Subcutaneous abdominal adipose tissue (tissue), 5 donors: ENCODE data around the gene CEP164.

Experiments
- H3K27ac ChIP-seq: one replicate; pipeline ENCODE4 v1.7.0; 2013; ENCODE audit warnings: low read depth, mild to moderate bottlenecking, inconsistent platforms, low read length, moderate library complexity
- H3K27me3 ChIP-seq, 5 donors: one replicate each; pipeline ENCODE4 v1.7.0; 2013; ENCODE audit warnings: low read length in 5 of 5, inconsistent platforms in 1 of 5; ENCODE audit not compliant: control insufficient read depth in 5 of 5, insufficient read depth in 4 of 5
- H3K36me3 ChIP-seq, 5 donors: one replicate each; pipeline ENCODE4 v1.7.0; 2013; ENCODE audit warnings: low read length in 5 of 5; ENCODE audit not compliant: control insufficient read depth in 5 of 5, insufficient read depth in 5 of 5
- H3K4me1 ChIP-seq, 5 donors: one replicate each; pipeline ENCODE4 v1.7.0; 2013; ENCODE audit warnings: low read length in 5 of 5, mild to moderate bottlenecking in 3 of 5, moderate library complexity in 1 of 5; ENCODE audit not compliant: control insufficient read depth in 5 of 5, insufficient read depth in 5 of 5
- H3K4me3 ChIP-seq, 5 donors: one replicate each; pipeline ENCODE4 v1.7.0; 2013; ENCODE audit warnings: low read length in 5 of 5, low read depth in 1 of 5
- H3K9ac ChIP-seq, 5 donors: one replicate each; pipeline ENCODE4 v1.7.0; 2013; ENCODE audit warnings: low read length in 5 of 5, mild to moderate bottlenecking in 4 of 5, moderate library complexity in 3 of 5
- H3K9me3 ChIP-seq, 5 donors: one replicate each; pipeline ENCODE4 v1.7.0; 2013; ENCODE audit warnings: low read length in 5 of 5; ENCODE audit not compliant: control insufficient read depth in 5 of 5
- donor health status: healthy.
- donor health status: healthy.
- donor health status: healthy.
- donor health status: healthy.
- donor health status: healthy.

The CEP164 gene

GRCh38 chr11:117303101-117303500 lies 24.6 kb upstream of the CEP164 start:
- no peak overlapping the region for H3K4me3 ChIP-seq
- no peaks in the 10 kb centered on the region for H3K27me3 ChIP-seq
- peaks cover 0 to 2% (median 0%) of the 10 kb centered on the region in 5 donors for H3K36me3 ChIP-seq
- H3K4me1 ChIP-seq: peaks cover 0 to 9% (median 8%) of the 10 kb centered on the region in 5 donors
- H3K9ac ChIP-seq: no peak overlapping the region
- H3K9me3 ChIP-seq: no peaks in the 10 kb centered on the region
- no peak overlapping the region for H3K27ac ChIP-seq

GRCh38 chr11:117303646-117304315 lies 23.9 kb upstream of the CEP164 start:
- H3K4me3 ChIP-seq: no peak overlapping the region
- H3K9me3 ChIP-seq: no peaks in the 10 kb centered on the region
- peaks cover 0 to 2% (median 0%) of the 10 kb centered on the region in 5 donors for H3K36me3 ChIP-seq
- no peak overlapping the region for H3K9ac ChIP-seq
- H3K27ac ChIP-seq: no peak overlapping the region
- peaks cover 0 to 9% (median 8%) of the 10 kb centered on the region in 5 donors for H3K4me1 ChIP-seq
- no peaks in the 10 kb centered on the region for H3K27me3 ChIP-seq

GRCh38 chr11:117305145-117305544 lies 22.5 kb upstream of the CEP164 start:
- Histone ChIP-seq H3K4me3 (no peak overlapping the region), H3K27ac (no peak overlapping the region)

GRCh38 chr11:117309310-117309709 lies 18.3 kb upstream of the CEP164 start:
- Histone ChIP-seq H3K9ac (no peak overlapping the region), H3K27ac (no peak overlapping the region), H3K27me3 (no peaks in the 10 kb centered on the region), H3K4me1 (peaks cover under 1 to 5% (median 2%) of the 10 kb centered on the region in 5 donors), H3K4me3 (no peak overlapping the region), H3K9me3 (no peaks in the 10 kb centered on the region), H3K36me3 (peaks cover 0 to 3% (median 0%) of the 10 kb centered on the region in 5 donors)

More at GRCh38 chr11:117305145-117305544, 22.5 kb upstream of the CEP164 start:
- H3K9me3 ChIP-seq: no peaks in the 10 kb centered on the region
- H3K36me3 ChIP-seq: peaks cover 0 to 3% (median 0%) of the 10 kb centered on the region in 5 donors
- H3K4me1 ChIP-seq: peaks cover 0 to 5% (median 5%) of the 10 kb centered on the region in 5 donors
- no peak overlapping the region for H3K9ac ChIP-seq
- no peaks in the 10 kb centered on the region for H3K27me3 ChIP-seq

GRCh38 chr11:117313091-117313490 lies 14.6 kb upstream of the CEP164 start:
- H3K36me3 ChIP-seq: peaks cover 0 to 3% (median 0%) of the 10 kb centered on the region in 5 donors
- H3K4me1 ChIP-seq: peaks cover 10 to 28% (median 25%) of the 10 kb centered on the region in 5 donors
- no peaks in the 10 kb centered on the region for H3K27me3 ChIP-seq
- no peak overlapping the region for H3K27ac ChIP-seq
- no peak overlapping the region for H3K4me3 ChIP-seq
- no peak overlapping the region for H3K9ac ChIP-seq
- H3K9me3 ChIP-seq: no peaks in the 10 kb centered on the region

- Histone ChIP-seq H3K4me1 (peaks cover 10 to 28% (median 25%) of the 10 kb centered on the region in 5 donors), H3K4me3 (peak overlapping the region in 1 of 5 donors; percentile 85), H3K27me3 (no peaks in the 10 kb centered on the region), H3K9me3 (no peaks in the 10 kb centered on the region), H3K36me3 (peaks cover 0 to 3% (median 0%) of the 10 kb centered on the region in 5 donors), H3K27ac (no peak overlapping the region), H3K9ac (peak overlapping the region in 1 of 5 donors; percentile 16)
These were observed 13.6 kb upstream of the CEP164 start for GRCh38 chr11:117313828-117314768.

GRCh38 chr11:117314840-117315239 lies 12.8 kb upstream of the CEP164 start:
- Histone ChIP-seq H3K4me3 (peak overlapping the region; percentile 59 to 89 (median 85)), H3K27me3 (no peaks in the 10 kb centered on the region), H3K4me1 (peaks cover 10 to 28% (median 25%) of the 10 kb centered on the region in 5 donors), H3K27ac (no peak overlapping the region), H3K9me3 (no peaks in the 10 kb centered on the region), H3K9ac (peak overlapping the region; percentile 68 to 92 (median 87)), H3K36me3 (no peaks in the 10 kb centered on the region)

- Histone ChIP-seq H3K9me3 (no peaks in the 10 kb centered on the region), H3K36me3 (no peaks in the 10 kb centered on the region), H3K9ac (peak overlapping the region; percentile 68 to 92 (median 87)), H3K27me3 (no peaks in the 10 kb centered on the region), H3K4me1 (peaks cover 10 to 28% (median 25%) of the 10 kb centered on the region in 5 donors), H3K27ac (no peak overlapping the region), H3K4me3 (peak overlapping the region; percentile 79 to 91 (median 87))
These were observed 12.1 kb upstream of the CEP164 start for GRCh38 chr11:117315285-117316196.

- Histone ChIP-seq H3K36me3 (no peaks in the 10 kb centered on the region), H3K4me3 (peak within 1 kb of the TSS; percentile 79 to 91 (median 87)), H3K4me1 (peaks cover 10 to 28% (median 25%) of the 10 kb centered on the region in 5 donors), H3K9ac (peak within 1 kb of the TSS; percentile 76 to 92 (median 87)), H3K27ac (no peak within 1 kb of the TSS), H3K9me3 (no peaks in the 10 kb centered on the region), H3K27me3 (no peaks in the 10 kb centered on the region)
These were observed 11.3 kb upstream of the CEP164 start, which contains the start of gene BACE1 for GRCh38 chr11:117316197-117316961. Gene BACE1 (minus strand): TSS chr11:117316256. CDS start chr11:117315795, 461 bp downstream.
